ENCODE results near the gene DPP6.

DPP6 gene

GRCh38 chr7:154726368-154726767, 674.2 kb downstream of the DPP6 start:
- no peak for TF ChIP-seq L3MBTL2 (conservative IDR thresholded peaks at IDR 0.05)
- no peak for TF ChIP-seq FOXA1 (IDR thresholded peaks at IDR 0.05)
- no peak for TF ChIP-seq BHLHE40 (IDR thresholded peaks at IDR 0.05; ENCODE audit: borderline replicate concordance)
- TF ChIP-seq TARDBP (IDR thresholded peaks at IDR 0.05): no peak
- TF ChIP-seq LEF1 (IDR thresholded peaks at IDR 0.05; ENCODE audit: borderline replicate concordance): no peak
- TF ChIP-seq CTBP1 (IDR thresholded peaks at IDR 0.05; ENCODE audit: borderline replicate concordance): no peak
- no peak for TF ChIP-seq SUZ12 (IDR thresholded peaks at IDR 0.05)
- no peak for TF ChIP-seq HDGF (IDR thresholded peaks at IDR 0.05; ENCODE audit: borderline replicate concordance)
- TF ChIP-seq ELF4 (IDR thresholded peaks at IDR 0.05): no peak
- TF ChIP-seq SP1 (IDR thresholded peaks at IDR 0.05): no peak
- CTCF ChIA-PET: no interaction called here
- POLR2A ChIA-PET: no interaction called here
- no peak for DNase-seq (ENCODE audit: extremely low spot score)

GRCh38 chr7:154729056-154729455, 676.9 kb downstream of the DPP6 start:
- TF ChIP-seq BHLHE40 (IDR thresholded peaks at IDR 0.05; ENCODE audit: borderline replicate concordance): no peak
- TF ChIP-seq SUZ12 (IDR thresholded peaks at IDR 0.05): no peak
- TF ChIP-seq FOXM1 (IDR thresholded peaks at IDR 0.05; ENCODE audit: borderline replicate concordance): no peak
- no peak for TF ChIP-seq NFRKB (IDR thresholded peaks at IDR 0.05)
- CTCF ChIA-PET: no interaction called here
- DNase-seq (ENCODE audit: extremely low spot score): no peak
- POLR2A ChIA-PET: no interaction called here

- CTCF ChIA-PET: no interaction called here
- POLR2A ChIA-PET: no interaction called here
These were observed 683.6 kb downstream of the DPP6 start for GRCh38 chr7:154735766-154736165.

GRCh38 chr7:154736389-154736788, 684.2 kb downstream of the DPP6 start:
- ChIA-PET POLR2A (no interaction called here), CTCF (no interaction called here)
- TF ChIP-seq NFRKB (IDR thresholded peaks at IDR 0.05) (no peak), L3MBTL2 (conservative IDR thresholded peaks at IDR 0.05) (no peak), TARDBP (IDR thresholded peaks at IDR 0.05) (no peak), LEF1 (IDR thresholded peaks at IDR 0.05; ENCODE audit: borderline replicate concordance) (no peak), FOXM1 (IDR thresholded peaks at IDR 0.05; ENCODE audit: borderline replicate concordance) (no peak), SUZ12 (IDR thresholded peaks at IDR 0.05) (no peak), CTBP1 (IDR thresholded peaks at IDR 0.05; ENCODE audit: borderline replicate concordance) (no peak)
- no peak for DNase-seq (ENCODE audit: extremely low spot score)

More at GRCh38 chr7:154735766-154736165, 683.6 kb downstream of the DPP6 start:
- TF ChIP-seq SP1 (IDR thresholded peaks at IDR 0.05): no peak
- TF ChIP-seq NFRKB (IDR thresholded peaks at IDR 0.05): no peak
- no peak for DNase-seq (ENCODE audit: extremely low spot score)

- ChIA-PET CTCF (no interaction called here), POLR2A (no interaction called here)
- DNase-seq (ENCODE audit: extremely low spot score): no peak
- TF ChIP-seq L3MBTL2 (conservative IDR thresholded peaks at IDR 0.05) (no peak), NFRKB (IDR thresholded peaks at IDR 0.05) (no peak), HDGF (IDR thresholded peaks at IDR 0.05; ENCODE audit: borderline replicate concordance) (no peak), CTBP1 (IDR thresholded peaks at IDR 0.05; ENCODE audit: borderline replicate concordance) (no peak), SP1 (IDR thresholded peaks at IDR 0.05) (no peak), PKNOX1 (IDR thresholded peaks at IDR 0.05) (no peak), FOXK2 (IDR thresholded peaks at IDR 0.05) (no peak)
These were observed 686.0 kb downstream of the DPP6 start for GRCh38 chr7:154738216-154738615.

GRCh38 chr7:154741131-154741530, 688.9 kb downstream of the DPP6 start:
- CTCF ChIA-PET: no interaction called here
- DNase-seq (ENCODE audit: extremely low spot score): no peak
- POLR2A ChIA-PET: interaction anchor here (0.5 kb wide), 1 partner anchor 70 kb away, joined by 3 read pairs; no protein-coding TSS in a partner anchor
- TF ChIP-seq ELF4 (IDR thresholded peaks at IDR 0.05): no peak
- no peak for TF ChIP-seq ZNF384 (IDR thresholded peaks at IDR 0.05)
- no peak for TF ChIP-seq PKNOX1 (IDR thresholded peaks at IDR 0.05)
- TF ChIP-seq SP1 (IDR thresholded peaks at IDR 0.05): no peak
- no peak for TF ChIP-seq HDGF (IDR thresholded peaks at IDR 0.05; ENCODE audit: borderline replicate concordance)
- no peak for TF ChIP-seq L3MBTL2 (conservative IDR thresholded peaks at IDR 0.05)
- TF ChIP-seq FOXA1 (IDR thresholded peaks at IDR 0.05): no peak
- no peak for TF ChIP-seq LEF1 (IDR thresholded peaks at IDR 0.05; ENCODE audit: borderline replicate concordance)
- TF ChIP-seq FOXK2 (IDR thresholded peaks at IDR 0.05): no peak
- no peak for TF ChIP-seq TARDBP (IDR thresholded peaks at IDR 0.05)
- no peak for TF ChIP-seq SUZ12 (IDR thresholded peaks at IDR 0.05)
- TF ChIP-seq FOXM1 (IDR thresholded peaks at IDR 0.05; ENCODE audit: borderline replicate concordance): no peak

GRCh38 chr7:154743206-154743605, 691.0 kb downstream of the DPP6 start:
- no peak for DNase-seq (ENCODE audit: extremely low spot score)
- POLR2A ChIA-PET: no interaction called here
- TF ChIP-seq CTBP1 (IDR thresholded peaks at IDR 0.05; ENCODE audit: borderline replicate concordance) (no peak), TARDBP (IDR thresholded peaks at IDR 0.05) (no peak), FOXM1 (IDR thresholded peaks at IDR 0.05; ENCODE audit: borderline replicate concordance) (no peak), PKNOX1 (IDR thresholded peaks at IDR 0.05) (no peak), FOXA1 (IDR thresholded peaks at IDR 0.05) (no peak), ZNF384 (IDR thresholded peaks at IDR 0.05) (no peak), SP1 (IDR thresholded peaks at IDR 0.05) (no peak), SUZ12 (IDR thresholded peaks at IDR 0.05) (no peak)
- CTCF ChIA-PET: interaction anchor here (0.6 to 0.7 kb wide), 2 partner anchors 20 to 210 kb away, joined by 3 to 4 read pairs; no protein-coding TSS in a partner anchor

All from HEK293T (cell line).